Measurements from ENCODE around the gene TBPL1. TPM values are rescaled to one million over a fixed set of nuclear protein-coding genes. Genes with fewer than 3 reads are reported as not detected.

The TBPL1 gene
- total RNA-seq, 1 experiment from 2014 or later: 52.0 TPM

Other genes with a start within 250 kb of the TBPL1 start
- not detected in 2 replicates for gene TCF21, start 64.1 kb upstream of the TBPL1 start, total RNA-seq (2014; rRNA removed; shearing (Covaris generic))
- 4.7 and 4.9 TPM in 2 replicates for gene SLC2A12, start 99.4 kb downstream of the TBPL1 start, total RNA-seq (2014; rRNA removed; shearing (Covaris generic))

Measured in H4 (cell line).